PC-3 (cell line): Measurements from ENCODE around the gene INPP5F.

Experiments
- CTCF ChIP-seq: fragments of 300-600 bp; sonication (generic); conservative IDR thresholded peaks from 2 replicates; pipeline ENCODE4 v1.5.1; 2017; ENCODE audit warnings: antibody characterized with exemption, low read depth, mild to moderate bottlenecking, low read length
- EZH2 ChIP-seq: fragments of 300-600 bp; sonication (generic); IDR thresholded peaks from one replicate; pipeline ENCODE4 v1.6.1; 2017; ENCODE audit warnings: antibody characterized with exemption, mild to moderate bottlenecking, low read length; ENCODE audit not compliant: unreplicated experiment
- EZH2phosphoT487 ChIP-seq: fragments of 300-600 bp; sonication (generic); IDR thresholded peaks from 2 replicates; pipeline ENCODE4 v1.6.1; 2018; ENCODE audit warnings: mild to moderate bottlenecking, antibody characterized with exemption, low read length, borderline replicate concordance

GRCh38 chr10:119832951-119833350 is 107.1 kb downstream of the INPP5F start:
- no peak for TF ChIP-seq CTCF
- no peak for TF ChIP-seq EZH2
- TF ChIP-seq EZH2phosphoT487: no peak
